Type B pancreatic cell (in vitro differentiated cells): ENCODE results near the gene TPM4. TPM values are rescaled to one million over a fixed set of nuclear protein-coding genes. Genes with fewer than 3 reads are reported as not detected.

Experiments used
- DNase-seq: peaks from one replicate; pipeline ENCODE4 v3.0.0; 2021; ENCODE audit warnings: mixed read lengths; ENCODE audit not compliant: unreplicated experiment; ENCODE audit errors: extremely low spot score
- H3K27ac Mint-ChIP-seq: 2 replicates; pipeline ENCODE4 v1.8.0; 2021; ENCODE audit warnings: mild to moderate bottlenecking, mixed read lengths
- H3K27me3 Mint-ChIP-seq: 2 replicates; pipeline ENCODE4 v1.8.0; 2021; ENCODE audit warnings: mixed read lengths
- H3K36me3 Mint-ChIP-seq: 2 replicates; pipeline ENCODE4 v1.8.0; 2021; ENCODE audit warnings: mixed read lengths
- H3K4me1 Mint-ChIP-seq: one replicate; pipeline ENCODE4 v1.8.0; 2021; ENCODE audit warnings: mixed read lengths; ENCODE audit not compliant: unreplicated experiment
- H3K4me3 Mint-ChIP-seq: 2 replicates; pipeline ENCODE4 v1.8.0; 2021; ENCODE audit warnings: mild to moderate bottlenecking, mixed read lengths
- H3K9me3 Mint-ChIP-seq: 2 replicates; pipeline ENCODE4 v1.8.0; 2021; ENCODE audit warnings: mixed read lengths
- CTCF ChIP-seq: fragments of 200-600 bp; sonication (generic); conservative IDR thresholded peaks from 2 replicates; pipeline ENCODE4 v1.5.0; 2021; ENCODE audit warnings: antibody characterized with exemption, mild to moderate bottlenecking
- total RNA-seq: library from RNA; stranded (reverse); gene quantifications from 2 replicates; pipeline ENCODE4 v1.2.1, GENCODE V29; 2021; ENCODE audit warnings: low replicate concordance

TPM4 gene
- total RNA-seq, 1 donor from 2014 or later, result 425 TPM

GRCh38 chr19:16048583-16048982 lies 27.7 kb upstream of the TPM4 start:
- DNase-seq, result no peak
- H3K27me3 Mint-ChIP-seq, result peaks cover 3% of the 10 kb centered on the region
- TF ChIP-seq CTCF, result no peak

GRCh38 chr19:16051254-16052025 lies 24.9 kb upstream of the TPM4 start:
- DNase-seq, result no peak
- Mint-ChIP-seq H3K27me3 (peaks cover 7% of the 10 kb centered on the region), H3K36me3 (no peaks in the 10 kb centered on the region), H3K27ac (no peak overlapping the region), H3K9me3 (peaks cover 6% of the 10 kb centered on the region), H3K4me3 (no peak overlapping the region), H3K4me1 (no peaks in the 10 kb centered on the region)
- TF ChIP-seq CTCF, result no peak

More at GRCh38 chr19:16048583-16048982, 27.7 kb upstream of the TPM4 start:
- Mint-ChIP-seq H3K9me3 (no peaks in the 10 kb centered on the region), H3K36me3 (no peaks in the 10 kb centered on the region), H3K4me3 (peak overlapping the region; percentile 68), H3K4me1 (no peaks in the 10 kb centered on the region), H3K27ac (peak overlapping the region; percentile 83)

GRCh38 chr19:16052353-16052752 lies 23.9 kb upstream of the TPM4 start:
- Mint-ChIP-seq H3K27me3 (peaks cover 10% of the 10 kb centered on the region), H3K27ac (no peak overlapping the region), H3K4me1 (no peaks in the 10 kb centered on the region), H3K4me3 (no peak overlapping the region), H3K36me3 (no peaks in the 10 kb centered on the region), H3K9me3 (peaks cover 6% of the 10 kb centered on the region)
- no peak for TF ChIP-seq CTCF
- no peak for DNase-seq

- H3K27ac Mint-ChIP-seq, result no peak overlapping the region
- H3K4me1 Mint-ChIP-seq, result no peaks in the 10 kb centered on the region
- TF ChIP-seq CTCF, result no peak
- H3K36me3 Mint-ChIP-seq, result no peaks in the 10 kb centered on the region
- H3K4me3 Mint-ChIP-seq, result no peak overlapping the region
- peaks cover 11% of the 10 kb centered on the region for H3K27me3 Mint-ChIP-seq
- DNase-seq, result no peak
- peaks cover 6% of the 10 kb centered on the region for H3K9me3 Mint-ChIP-seq
Observed at GRCh38 chr19:16057062-16057461, 19.2 kb upstream of the TPM4 start.

GRCh38 chr19:16060294-16060693 lies 16.0 kb upstream of the TPM4 start:
- H3K27me3 Mint-ChIP-seq, result peaks cover 7% of the 10 kb centered on the region
- H3K27ac Mint-ChIP-seq, result no peak overlapping the region
- H3K4me3 Mint-ChIP-seq, result no peak overlapping the region
- peaks cover 6% of the 10 kb centered on the region for H3K9me3 Mint-ChIP-seq
- DNase-seq, result no peak
- no peak for TF ChIP-seq CTCF
- peaks cover 3% of the 10 kb centered on the region for H3K4me1 Mint-ChIP-seq
- no peaks in the 10 kb centered on the region for H3K36me3 Mint-ChIP-seq
